K562 (cell line): ENCODE measurements around the gene SLC1A5. TPM values are rescaled to one million over a fixed set of nuclear protein-coding genes. Genes with fewer than 3 reads are reported as not detected.

Experiments
- ATAC-seq: fragments of 200-7000 bp; cut with Tn5 transposase; 3 replicates; pipeline ENCODE4 v1.9.1; 2020; ENCODE audit warnings: moderate library complexity
- BruUV-seq: library from RNA; stranded (reverse); fragments of 400-500 nt; replicated peaks from 2 replicates; lab custom pipeline; 2021; lab: Mats Ljungman, UMichigan
- CTCF ChIA-PET: fragments of 300-600 bp; formaldehyde crosslinking; extraction: SDS; loops from one replicate; lab custom pipeline; 2021; ENCODE audit warnings: low intra/inter-chr PET ratio; lab: Yijun Ruan, JAX
- POLR2A ChIA-PET: fragments of 300-600, 350-650 bp; sonication (Branson Sonifier 250); formaldehyde crosslinking; extraction: SDS; loops from one replicate; lab custom pipeline; 2021; ENCODE audit warnings: antibody characterized with exemption, inconsistent platforms; lab: Yijun Ruan, JAX
- DNase-seq, 4 experiments: peaks; one replicate each; pipeline versions ENCODE4 v3.0.0 to v3.0.0-alpha.2; 2011 to 2018; ENCODE audit warnings: low spot score in 3 of 4, mixed read lengths in 3 of 4; ENCODE audit errors: extremely low read depth in 1 of 4
- FAIRE-seq: peaks from 2 replicates; lab custom pipeline; 2011; peaks lifted over from hg19 to GRCh38; lab: Jason Lieb, UNC
- H2AFZ ChIP-seq: 2 replicates; pipeline ENCODE4 v1.6.0; 2011; ENCODE audit warnings: low read depth, low read length, control low read depth, inconsistent platforms
- H3K27ac ChIP-seq: fragments of 200-600 bp; 3 replicates; pipeline ENCODE4 v1.8.0; 2011; ENCODE audit warnings: low read depth, mild to moderate bottlenecking, control low read depth, inconsistent platforms, low read length, moderate library complexity, mixed read lengths; ENCODE audit errors: extremely low read depth
- H3K27me3 ChIP-seq, 2 experiments: fragments of 300-600 bp in 1 of 2; 2 replicates in 1 of 2; 3 replicates in 1 of 2; pipeline versions ENCODE4 v1.6.0 to v1.8.0; 2011; ENCODE audit warnings: inconsistent platforms in 2 of 2, low read length in 2 of 2, mild to moderate bottlenecking in 1 of 2, mixed read lengths in 1 of 2, moderate library complexity in 1 of 2; ENCODE audit not compliant: control insufficient read depth in 2 of 2, insufficient read depth in 2 of 2
- H3K36me3 ChIP-seq: fragments of 300-600 bp; 3 replicates; pipeline ENCODE4 v1.8.0; 2011; ENCODE audit warnings: mild to moderate bottlenecking, low read length, inconsistent platforms; ENCODE audit not compliant: control insufficient read depth, insufficient read depth
- H3K4me1 ChIP-seq, 2 experiments: fragments of 200-600 bp in 1 of 2; replicated peaks in 1 of 2; 2 replicates in 1 of 2; 3 replicates in 1 of 2; pipeline versions ENCODE4 v1.5.1 to v1.8.0; 2011; ENCODE audit warnings: inconsistent platforms in 2 of 2, low read length in 2 of 2, mild to moderate bottlenecking in 1 of 2, mixed read lengths in 1 of 2, moderate library complexity in 1 of 2; ENCODE audit not compliant: control insufficient read depth in 2 of 2, insufficient read depth in 2 of 2
- H3K4me2 ChIP-seq: 2 replicates; pipeline ENCODE4 v1.6.1; 2011; ENCODE audit warnings: low read length, control low read depth, inconsistent platforms, mixed read lengths; ENCODE audit not compliant: insufficient read depth
- H3K4me3 ChIP-seq: fragments of 200-600 bp; sonication (generic), shearing (Covaris generic); 2 replicates; pipeline ENCODE4 v1.5.1; 2016; ENCODE audit warnings: control low read depth, inconsistent platforms
- H3K79me2 ChIP-seq: fragments of 200-600 bp; 3 replicates; pipeline ENCODE4 v1.8.0; 2011; ENCODE audit warnings: low read length, inconsistent platforms; ENCODE audit not compliant: control insufficient read depth, insufficient read depth
- H3K9ac ChIP-seq, 2 experiments: 2 replicates each; pipeline versions ENCODE4 v1.6.0 to v1.6.1; 2011; ENCODE audit warnings: low read depth in 2 of 2, low read length in 2 of 2, control low read depth in 1 of 2, inconsistent platforms in 1 of 2, mild to moderate bottlenecking in 1 of 2, mixed read lengths in 1 of 2; ENCODE audit not compliant: insufficient read depth in 1 of 2
- H3K9me1 ChIP-seq: one replicate; pipeline ENCODE4 v1.6.0; 2011; ENCODE audit warnings: inconsistent platforms, mild to moderate bottlenecking, low read length, moderate library complexity; ENCODE audit not compliant: control insufficient read depth, insufficient read depth
- H3K9me3 ChIP-seq: replicated peaks from 2 replicates; pipeline ENCODE4 v1.5.1; 2011; ENCODE audit warnings: low read depth, low read length, inconsistent platforms; ENCODE audit not compliant: control insufficient read depth, insufficient read depth
- H4K20me1 ChIP-seq: replicated peaks from 2 replicates; pipeline ENCODE4 v1.6.1; 2011; ENCODE audit warnings: low read length, inconsistent platforms, mixed read lengths; ENCODE audit not compliant: control insufficient read depth, insufficient read depth
- C11orf30 ChIP-seq: fragments of 450-650 bp; IDR thresholded peaks from 2 replicates; pipeline ENCODE4 v1.6.1; 2016; ENCODE audit warnings: low read depth, mild to moderate bottlenecking
- NFE2 ChIP-seq: IDR thresholded peaks from 2 replicates; pipeline ENCODE4 v1.6.1; 2014; ENCODE audit warnings: antibody characterized with exemption, low read depth
- WGBS: fragments of 100-300 bp; shearing (Covaris generic); methylation state at CpG from one replicate; pipeline ENCODE4 v1.1.6; 2016; ENCODE audit warnings: low coverage, mixed read lengths; ENCODE audit not compliant: insufficient coverage; ENCODE audit errors: missing lambda C conversion rate; 5-methylcytosine and 5-hydroxymethylcytosine counted together
- in situ Hi-C: fragments of 300-500 bp; cut with MboI; formaldehyde crosslinking; loops from 4 replicates; pipeline ENCODE4 v1.15.0; 2018; ENCODE audit warnings: inconsistent platforms, mixed read lengths
- intact Hi-C: fragments of 100-400 bp; cut with micrococcal nuclease; formaldehyde crosslinking; loops from 2 replicates; pipeline ENCODE4 v1.14.2; 2022
- polyA plus RNA-seq, 8 experiments: library from polyadenylated mRNA; depleted of rRNA in 4 of 8; stranded (reverse) in 5 of 8; unstranded in 3 of 8; fragments of >200 nt; fragmentation: Nextera tagmentation in 2 of 8; fragmentation: Illumina TruSeq in 1 of 8; extraction: Ambion mirVana in 2 of 8; extraction: Trizol in 1 of 8; gene quantifications; 2 replicates each; pipeline versions ENCODE4 v1.2.1 to v1.2.3, GENCODE V29; 2011 to 2014; ENCODE audit warnings: inconsistent platforms in 1 of 8, missing spikeins in 1 of 8
- total RNA-seq, 7 experiments: library from RNA; depleted of rRNA in 6 of 7; stranded (reverse); fragments of >200 nt in 6 of 7; fragmentation: Illumina TruSeq in 2 of 7; extraction: Trizol in 2 of 7; gene quantifications; 2 replicates each; pipeline versions ENCODE4 v1.2.1 to v1.2.3, GENCODE V29; 2011 to 2021; ENCODE audit warnings: low replicate concordance in 1 of 7
- TF ChIP-seq, protein P1 (sequence below): sonication (generic); formaldehyde crosslinking; IDR thresholded peaks from 2 replicates; pipeline ENCODE4 v1.4.0; 2020; ENCODE audit warnings: mild to moderate bottlenecking, missing genetic modification reagents

The SLC1A5 gene
- total and polyA plus RNA-seq, 9 of the 15 experiments (the other 6 are each of a cell fraction or from before 2014, with no cell fraction given), result 31.2 to 417 (median 134) TPM

DNA sequence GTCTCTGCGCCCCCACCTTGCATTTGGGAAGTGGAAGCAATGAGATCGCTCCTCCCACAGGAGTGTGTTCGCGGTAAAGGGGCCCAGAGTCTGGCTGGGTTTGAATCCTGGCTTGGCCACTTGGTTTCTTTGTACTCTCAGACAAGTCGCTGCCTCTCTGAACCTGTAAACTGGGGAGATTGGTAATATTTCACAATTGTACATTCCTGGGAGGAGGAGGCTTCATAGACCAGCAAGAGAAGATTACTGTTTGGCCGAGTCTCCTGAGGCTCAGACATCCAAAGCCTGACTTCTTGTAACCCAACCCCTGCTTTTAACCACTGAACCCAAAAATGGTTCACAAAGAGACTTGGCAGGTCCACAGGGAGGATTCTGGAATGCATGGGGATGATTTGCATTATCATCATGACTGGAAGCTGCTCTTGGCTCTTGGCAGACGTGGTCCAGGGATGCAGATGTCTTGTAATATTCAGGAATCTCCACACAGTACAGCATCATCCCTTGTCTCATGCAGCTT, 28.5 kb downstream of the SLC1A5 start:
- Histone ChIP-seq H3K9me1 (no peaks in the 10 kb centered on the region), H3K27me3 (no peaks in the 10 kb centered on the region), H3K79me2 (no peaks in the 10 kb centered on the region), H3K9me3 (no peaks in the 10 kb centered on the region), H3K36me3 (peaks cover 9% of the 10 kb centered on the region; the same call in 2 of the 3 replicates), H3K4me1 (peaks cover 2 to 13% of the 10 kb centered on the region in 2 experiments; a peak in 4 of 5 replicates), H2AFZ (no peak overlapping the region; the same call in 1 of the 2 replicates), H3K4me2 (no peak overlapping the region), H3K9ac (peak overlapping the region in 1 of 2 experiments; percentile 18; a peak in 1 of 4 replicates), H3K27ac (no peak overlapping the region), H4K20me1 (no peaks in the 10 kb centered on the region), H3K4me3 (no peak overlapping the region)
- intact Hi-C loops (loop anchor here (5.0 kb wide), 1 partner anchor 67 kb away; no protein-coding TSS in a partner anchor), in situ Hi-C loops (loop anchor here (10.0 kb wide), 1 partner anchor 235 kb away; no protein-coding TSS in a partner anchor)
- BruUV-seq, result no TSS peak
- CTCF ChIA-PET, result interaction anchor here (0.6 to 1.5 kb wide), 2 partner anchors 81 to 369 kb away, joined by 3 to 4 read pairs; no protein-coding TSS in a partner anchor
- peak; percentile 49 for FAIRE-seq
- DNase-seq, result no peak
- ATAC-seq, result peak; percentile 16; the same call in 1 of the 3 replicates
- 32% methylated on average over 7 of the region's 7 CpGs for whole genome bisulfite sequencing
- TF ChIP-seq, protein P1, sequence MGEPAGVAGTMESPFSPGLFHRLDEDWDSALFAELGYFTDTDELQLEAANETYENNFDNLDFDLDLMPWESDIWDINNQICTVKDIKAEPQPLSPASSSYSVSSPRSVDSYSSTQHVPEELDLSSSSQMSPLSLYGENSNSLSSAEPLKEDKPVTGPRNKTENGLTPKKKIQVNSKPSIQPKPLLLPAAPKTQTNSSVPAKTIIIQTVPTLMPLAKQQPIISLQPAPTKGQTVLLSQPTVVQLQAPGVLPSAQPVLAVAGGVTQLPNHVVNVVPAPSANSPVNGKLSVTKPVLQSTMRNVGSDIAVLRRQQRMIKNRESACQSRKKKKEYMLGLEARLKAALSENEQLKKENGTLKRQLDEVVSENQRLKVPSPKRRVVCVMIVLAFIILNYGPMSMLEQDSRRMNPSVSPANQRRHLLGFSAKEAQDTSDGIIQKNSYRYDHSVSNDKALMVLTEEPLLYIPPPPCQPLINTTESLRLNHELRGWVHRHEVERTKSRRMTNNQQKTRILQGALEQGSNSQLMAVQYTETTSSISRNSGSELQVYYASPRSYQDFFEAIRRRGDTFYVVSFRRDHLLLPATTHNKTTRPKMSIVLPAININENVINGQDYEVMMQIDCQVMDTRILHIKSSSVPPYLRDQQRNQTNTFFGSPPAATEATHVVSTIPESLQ (CRISPR knock-in tag), result no peak
- TF ChIP-seq NFE2 (0 out of 2 replicates have a peak, but pooled peaks have one; percentile 28), C11orf30 (peak; percentile 23; the same call in 1 of the 2 replicates)
- POLR2A ChIA-PET, result interaction anchor here (0.9 to 1.2 kb wide), 2 partner anchors 24 to 27 kb away, joined by 3 read pairs; no protein-coding TSS in a partner anchor
